ENCODE data around the gene SMURF1.

GRCh38 chr7:99035723-99036545, 108.0 kb downstream of the SMURF1 start:
- TF ChIP-seq EZH2 (IDR thresholded peaks at IDR 0.05; ENCODE audit: insufficient read depth, poor library complexity, severe bottlenecking) (no peak), EZH2phosphoT487 (IDR thresholded peaks at IDR 0.05; ENCODE audit: insufficient read depth, low read depth) (no peak)

Measured in GM23248 (cell line).